HG02571 (cell line): ENCODE data around the gene CKS1B.

Experiments
- ATAC-seq: cut with Tn5 transposase; IDR thresholded peaks from one replicate; pipeline ENCODE4 v1.9.1; 2021; ENCODE audit warnings: mild to moderate bottlenecking, moderate library complexity; ENCODE audit not compliant: unreplicated experiment

CKS1B gene

GRCh38 chr1:155000411-155000725 lies 25.9 kb downstream of the CKS1B start:
- no peak for ATAC-seq

- peak; percentile 35 for ATAC-seq
These were observed 26.4 kb downstream of the CKS1B start for GRCh38 chr1:155000726-155001424.

DNA sequence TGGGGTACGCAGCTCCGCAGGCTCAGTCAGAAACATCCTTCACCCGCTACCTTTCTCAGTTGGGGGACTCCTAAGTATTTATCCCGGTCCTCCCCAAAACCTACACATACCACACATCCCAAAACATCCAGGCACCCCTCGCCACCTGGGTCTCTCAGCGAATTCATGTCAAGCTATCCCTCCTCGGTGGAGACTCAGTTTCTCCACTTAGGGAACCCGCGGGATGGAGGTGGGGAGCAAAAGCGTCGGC lies 26.9 kb downstream of the CKS1B start:
- no peak for ATAC-seq

- peak; percentile 45 for ATAC-seq
These were observed 27.4 kb downstream of the CKS1B start for GRCh38 chr1:155001675-155002463.

- peak; percentile 4 for ATAC-seq
These were observed 28.2 kb downstream of the CKS1B start, which contains the start of gene ZBTB7B for GRCh38 chr1:155002464-155003226. Gene ZBTB7B (plus strand): TSS chr1:155002802. CDS start chr1:155014661, 11,859 bp downstream.

DNA sequence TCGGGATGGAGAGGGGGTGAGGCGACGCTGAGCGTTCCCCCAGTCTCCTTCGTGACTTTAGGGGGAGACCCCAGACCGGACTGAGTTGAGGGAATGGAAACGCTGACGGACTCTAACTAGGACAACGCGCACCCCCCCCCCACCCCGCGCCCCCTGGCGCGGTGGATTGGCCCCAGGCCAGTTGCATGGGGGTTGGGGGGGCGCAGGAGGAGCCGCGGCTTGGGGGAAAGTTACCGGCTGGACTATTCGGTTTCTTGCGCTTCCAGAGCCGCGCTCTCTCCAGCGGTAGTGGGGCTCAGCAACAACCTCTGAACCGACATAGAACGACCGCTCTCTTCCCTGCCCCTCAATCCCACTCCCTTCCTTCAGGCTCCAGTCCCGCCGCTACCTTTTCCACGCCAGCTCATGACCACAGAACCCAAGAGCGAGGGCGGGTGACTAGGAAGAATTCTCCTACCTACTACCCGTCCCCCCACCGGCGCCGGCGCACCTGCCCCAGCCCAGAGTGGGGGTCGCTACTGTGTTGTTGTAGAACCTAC lies 28.8 kb downstream of the CKS1B start:
- no peak for ATAC-seq

DNA sequence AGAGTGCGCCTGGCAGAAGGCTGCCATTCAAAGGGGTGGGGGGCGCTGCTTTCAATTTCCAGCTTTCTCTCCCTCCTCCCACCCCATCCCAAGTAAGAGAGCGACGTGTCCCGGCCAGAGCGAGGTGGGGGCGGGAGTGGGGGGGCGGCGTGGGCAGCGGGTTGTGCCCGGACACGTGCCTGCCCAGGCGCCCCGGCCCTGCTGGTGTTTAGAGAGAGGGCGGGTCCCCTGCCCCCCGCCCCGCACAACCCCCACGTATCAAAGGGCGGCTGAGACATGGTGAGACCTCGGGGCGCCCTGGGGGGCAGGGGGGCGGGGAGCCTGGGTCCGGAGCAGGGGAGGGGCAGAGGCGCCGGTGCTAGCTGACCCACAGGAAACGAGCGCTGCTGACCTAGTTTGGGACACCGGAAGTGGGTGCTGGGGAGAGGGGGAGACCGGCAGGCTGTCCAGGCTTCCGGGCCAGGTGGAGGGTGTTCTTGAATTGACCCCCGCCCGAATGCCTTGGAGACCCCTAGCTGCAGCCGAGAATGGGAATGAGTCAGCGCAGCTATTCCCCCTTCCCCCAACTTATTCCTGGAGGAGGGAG lies 29.4 kb downstream of the CKS1B start:
- no peak for ATAC-seq

DNA sequence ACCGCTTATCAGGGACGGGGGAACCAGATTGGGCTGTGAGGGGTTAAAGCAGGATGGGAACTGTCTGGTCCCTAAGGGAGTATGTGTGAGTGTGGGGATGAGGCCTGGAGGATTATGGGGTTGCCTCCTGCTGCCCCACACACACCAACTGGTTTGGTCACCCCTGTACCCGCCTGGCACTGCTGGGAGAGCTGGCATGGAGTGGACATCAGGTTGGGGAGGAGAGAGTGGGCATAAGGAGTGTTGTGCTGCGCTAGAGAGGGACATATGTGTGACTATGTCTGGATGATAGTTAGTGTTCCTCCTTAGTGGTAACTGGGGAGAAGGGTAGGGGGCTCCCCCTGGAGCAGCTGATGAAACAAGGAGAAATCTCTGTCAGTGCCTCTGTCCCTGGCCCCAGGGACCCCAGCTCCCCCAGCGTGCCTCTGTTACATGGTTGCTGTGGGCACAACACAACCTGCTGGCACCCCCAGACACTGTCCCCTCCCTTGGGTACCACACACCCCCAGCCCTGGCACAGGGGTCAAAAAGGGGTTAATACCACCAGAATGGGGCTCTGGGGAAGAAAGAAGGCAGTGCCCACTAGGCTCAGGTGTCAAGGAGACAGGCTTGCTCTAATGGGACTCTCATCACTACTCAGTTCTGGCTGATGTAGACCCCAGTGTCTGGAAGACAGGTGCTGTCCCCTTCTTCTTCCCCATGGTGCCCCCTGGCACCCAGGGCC lies 30.0 kb downstream of the CKS1B start:
- ATAC-seq = no peak

GRCh38 chr1:155005076-155006011 lies 30.9 kb downstream of the CKS1B start:
- no peak for ATAC-seq

GRCh38 chr1:155006601-155007101 lies 32.2 kb downstream of the CKS1B start:
- ATAC-seq = no peak

GRCh38 chr1:155007251-155007828 lies 32.9 kb downstream of the CKS1B start:
- no peak for ATAC-seq

DNA sequence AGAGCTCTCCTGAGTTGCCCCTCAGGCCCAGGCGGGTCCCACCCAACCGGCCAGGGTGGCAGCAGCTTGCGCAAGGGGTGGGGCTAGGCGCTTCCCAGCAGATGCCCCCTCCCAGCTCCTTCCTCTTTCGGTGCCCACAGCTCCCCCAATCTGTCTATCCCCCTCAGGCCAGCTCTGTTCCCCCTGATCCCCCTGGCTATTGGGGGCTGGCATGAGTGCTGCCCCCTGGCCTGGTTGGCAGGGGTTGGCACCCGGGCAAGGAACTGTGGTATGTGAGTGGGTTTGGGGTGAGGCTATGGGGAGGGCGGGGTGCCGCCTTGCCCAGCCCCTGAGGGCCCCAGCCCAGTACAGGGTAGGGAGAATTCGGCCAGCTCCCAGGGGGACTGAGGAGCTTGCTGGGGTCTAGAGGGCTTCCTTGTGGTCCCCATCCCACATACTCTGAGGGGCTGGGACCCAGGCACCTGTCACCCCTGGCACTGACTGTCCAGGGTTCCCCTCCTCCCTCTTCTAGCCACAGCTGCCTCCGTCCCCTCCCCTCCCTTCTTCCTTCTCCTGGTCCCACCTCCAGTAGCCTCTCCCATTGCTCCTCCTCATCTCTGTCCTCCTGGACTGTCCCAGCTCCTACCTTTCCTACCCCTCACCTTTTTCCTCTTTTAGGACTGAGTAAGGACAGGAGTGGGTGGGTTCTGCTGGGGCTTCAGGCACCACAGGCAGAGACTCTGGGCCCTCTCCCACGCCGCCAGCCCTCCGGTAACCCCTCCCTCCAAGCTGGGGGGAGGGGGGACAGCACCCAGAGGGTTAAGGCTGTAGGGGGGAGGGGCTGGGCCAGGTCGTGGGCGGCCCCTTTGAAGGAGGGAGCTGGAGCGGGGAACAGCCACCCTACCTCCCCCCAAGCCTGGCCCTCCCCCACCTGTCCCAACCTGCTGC lies 33.8 kb downstream of the CKS1B start:
- ATAC-seq = no peak

- ATAC-seq = no peak
These were observed 34.8 kb downstream of the CKS1B start for GRCh38 chr1:155009221-155009711.

DNA sequence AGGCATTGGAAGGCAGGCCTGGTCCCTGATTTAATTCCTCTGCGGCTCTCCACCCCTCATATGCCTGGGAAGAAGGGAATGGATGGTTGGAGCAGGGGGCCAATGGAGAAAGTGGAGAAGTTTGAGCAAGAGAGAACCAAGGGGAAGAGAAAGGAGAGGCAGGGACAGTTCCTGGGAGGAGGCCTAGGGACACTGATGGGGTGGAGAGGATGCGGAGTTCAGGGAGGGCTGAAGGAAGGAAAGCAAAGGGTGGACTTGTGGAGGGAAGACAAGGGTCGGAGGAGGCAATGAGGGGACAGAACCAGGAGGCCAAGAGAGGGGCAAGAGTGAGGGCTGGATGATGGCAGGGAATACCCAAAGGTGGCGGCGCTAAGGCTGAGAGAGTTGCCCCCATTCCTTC lies 35.3 kb downstream of the CKS1B start:
- no peak for ATAC-seq

- no peak for ATAC-seq
These were observed 35.9 kb downstream of the CKS1B start for GRCh38 chr1:155010211-155010918.

DNA sequence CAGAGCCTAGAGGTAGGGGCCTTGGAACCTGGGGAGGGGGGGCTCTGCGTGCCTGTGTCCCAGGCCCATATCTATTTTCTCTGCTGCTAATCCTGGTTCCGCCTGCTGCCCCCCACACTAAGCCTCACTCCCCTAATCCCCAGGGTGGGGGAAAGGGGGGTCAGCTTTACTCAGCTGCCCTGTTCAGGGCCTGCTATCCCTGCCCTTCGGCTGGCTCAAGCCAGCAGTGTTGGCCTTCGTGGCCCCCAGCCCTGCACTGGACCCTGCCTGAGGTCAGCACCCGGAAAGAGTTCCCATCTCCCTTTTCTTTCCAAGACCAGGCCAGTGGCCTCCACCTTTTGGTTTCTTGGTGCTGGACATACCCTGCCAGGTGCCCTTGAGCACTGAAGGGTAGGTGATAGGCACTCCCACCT lies 36.5 kb downstream of the CKS1B start:
- ATAC-seq = no peak

DNA sequence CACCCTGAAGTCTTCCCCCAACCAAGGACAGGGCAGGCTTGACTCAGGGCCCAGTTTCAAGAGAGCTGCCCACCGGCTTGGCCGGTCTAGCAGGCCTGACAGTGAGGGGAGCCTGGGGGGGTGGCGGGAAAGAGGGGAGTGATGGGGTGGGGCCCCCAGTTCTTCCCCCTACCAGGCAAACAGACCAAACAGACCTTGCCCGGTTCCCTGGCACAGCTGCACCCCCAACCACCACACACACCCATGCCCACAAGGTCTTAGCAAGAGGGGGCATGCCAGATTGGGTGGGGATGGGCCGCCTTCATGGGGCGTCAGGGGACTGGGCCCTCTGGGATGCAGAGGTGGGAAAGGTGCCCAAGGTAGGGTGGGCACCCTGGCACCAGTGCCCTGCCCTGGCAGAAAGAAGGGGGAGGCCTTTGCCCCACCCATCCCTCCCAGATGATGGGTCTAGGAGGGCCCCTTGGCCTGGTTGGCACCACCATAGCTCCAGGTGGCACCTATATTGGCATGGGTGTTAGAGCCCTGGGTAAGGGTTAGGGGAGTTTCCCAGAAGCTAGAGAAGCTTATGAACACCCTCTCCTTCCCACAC lies 37.0 kb downstream of the CKS1B start:
- no peak for ATAC-seq
